ENCODE data around the gene IFITM2.
"Not testable (repeated sequence)": the region's sequence is repeated elsewhere in the genome, so short reads cannot be mapped to it uniquely, and the experiment has no call there.

IFITM2 gene

DNA sequence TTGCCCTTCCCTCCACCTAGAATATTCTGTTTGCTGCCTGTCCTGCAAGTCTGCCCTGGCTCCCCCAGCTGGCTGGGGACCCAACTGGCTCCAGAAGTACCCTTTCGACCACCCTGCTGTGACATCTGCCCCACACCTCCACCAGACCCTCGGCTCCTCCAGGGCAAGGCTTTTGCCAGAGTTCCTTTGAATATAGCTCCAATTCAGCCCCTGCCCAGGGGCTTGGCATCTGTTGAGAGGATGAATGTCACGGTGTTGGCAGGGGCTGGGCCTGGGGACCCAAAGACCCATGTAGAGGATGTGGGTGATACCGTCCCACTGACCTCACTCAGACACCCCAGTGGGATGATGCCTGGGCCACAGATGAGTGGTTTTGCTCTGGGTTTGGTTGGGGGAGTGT is 25.4 kb upstream of the IFITM2 start:
- no peak for ATAC-seq

DNA sequence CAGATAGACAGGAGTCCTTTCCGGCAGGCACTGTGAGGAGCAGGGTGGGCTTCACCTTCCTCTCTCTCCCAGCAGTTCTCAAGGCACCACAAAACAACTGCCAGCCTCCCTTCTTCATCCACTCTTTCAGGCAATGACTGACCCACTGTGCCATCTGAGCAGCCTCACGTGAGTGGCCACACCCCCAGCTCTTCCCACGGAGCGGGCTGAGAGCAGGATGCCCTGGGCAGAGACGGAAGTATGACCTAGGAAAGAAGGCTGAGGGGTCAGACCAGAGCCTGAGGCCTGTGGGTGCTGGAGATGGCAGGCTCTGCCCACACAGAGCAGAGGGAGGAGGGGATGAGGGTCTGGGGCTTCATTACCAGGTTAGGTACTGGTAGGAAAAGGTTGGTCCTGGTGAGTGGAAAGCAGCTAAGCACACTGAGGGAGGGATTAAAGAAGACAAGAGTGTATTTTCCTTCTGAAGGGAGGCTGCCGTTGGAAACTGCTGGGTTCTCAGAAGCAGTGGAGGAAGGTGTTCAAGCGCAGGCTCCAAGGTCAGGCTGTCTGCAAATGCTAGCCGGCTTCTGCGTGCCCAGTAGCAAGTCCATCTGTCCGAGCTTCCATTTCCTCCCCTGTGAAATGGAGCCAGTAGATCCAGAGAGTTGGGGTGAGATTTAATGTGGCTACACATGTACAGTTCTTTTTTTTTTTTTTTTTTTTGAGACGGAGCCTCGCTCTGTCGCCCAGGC is 24.8 kb upstream of the IFITM2 start:
- ATAC-seq: no peak

DNA sequence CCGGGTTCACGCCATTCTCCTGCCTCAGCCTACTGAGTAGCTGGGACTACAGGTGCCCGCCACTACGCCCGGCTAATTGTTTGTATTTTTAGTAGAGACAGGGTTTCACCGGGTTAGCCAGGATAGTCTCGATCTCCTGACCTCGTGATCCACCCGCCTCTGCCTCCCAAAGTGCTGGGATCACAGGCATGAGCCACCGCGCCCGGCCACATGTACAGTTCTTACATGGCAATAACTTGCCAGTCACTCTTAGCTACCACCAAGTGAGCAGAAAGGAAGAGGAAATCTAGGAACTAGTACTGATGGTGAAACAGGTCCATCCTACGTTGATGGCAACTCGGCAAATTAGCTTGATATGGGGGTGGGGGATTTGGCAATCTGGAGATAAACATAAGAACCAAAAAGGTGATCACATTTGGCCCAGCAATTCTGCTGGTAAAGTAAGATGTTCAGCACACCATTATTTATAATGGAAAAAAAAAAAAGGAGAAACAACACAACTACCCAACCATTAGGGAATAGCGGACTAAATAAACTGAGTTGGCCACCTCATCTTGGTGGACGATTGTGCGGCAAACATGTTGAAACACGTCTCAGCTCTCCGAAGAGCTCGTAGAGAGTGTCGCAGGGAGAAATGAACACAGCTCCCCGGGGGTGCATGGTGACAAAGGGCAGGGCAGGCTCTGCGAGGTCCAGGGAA is 24.1 kb upstream of the IFITM2 start:
- ATAC-seq: no peak

DNA sequence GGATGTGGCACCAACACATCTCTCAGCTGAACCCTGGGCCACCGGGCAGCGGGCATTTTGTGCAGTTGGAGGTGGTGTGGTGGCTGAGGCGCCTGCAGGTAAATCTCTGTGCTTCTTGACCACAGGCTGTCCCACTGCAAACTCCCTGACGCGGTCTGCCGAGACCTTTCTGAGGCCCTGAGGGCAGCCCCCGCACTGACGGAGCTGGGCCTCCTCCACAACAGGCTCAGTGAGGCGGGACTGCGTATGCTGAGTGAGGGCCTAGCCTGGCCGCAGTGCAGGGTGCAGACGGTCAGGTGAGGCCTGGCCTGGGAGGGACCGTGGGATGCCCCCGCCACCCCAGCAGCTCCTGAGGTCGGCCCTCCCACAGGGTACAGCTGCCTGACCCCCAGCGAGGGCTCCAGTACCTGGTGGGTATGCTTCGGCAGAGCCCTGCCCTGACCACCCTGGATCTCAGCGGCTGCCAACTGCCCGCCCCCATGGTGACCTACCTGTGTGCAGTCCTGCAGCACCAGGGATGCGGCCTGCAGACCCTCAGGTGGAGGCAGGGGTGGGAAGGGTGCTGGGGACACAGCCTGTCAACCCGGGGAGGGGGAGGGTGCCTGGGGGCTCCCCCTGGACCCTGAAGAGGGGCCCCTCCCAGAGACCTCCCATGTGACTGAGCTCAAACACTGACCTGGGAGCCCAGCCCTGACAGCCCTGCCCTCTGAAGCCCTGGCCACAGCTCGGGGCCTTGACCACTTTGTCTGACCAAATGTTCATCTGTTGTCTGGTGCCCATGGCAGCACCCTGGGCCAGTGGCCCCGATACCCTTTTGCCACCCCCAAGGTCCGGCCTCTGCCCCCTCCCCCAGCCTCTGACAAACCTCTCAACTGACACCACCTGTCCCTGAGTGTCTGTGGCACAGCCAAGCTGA is 23.3 kb upstream of the IFITM2 start:
- ATAC-seq: no peak

DNA sequence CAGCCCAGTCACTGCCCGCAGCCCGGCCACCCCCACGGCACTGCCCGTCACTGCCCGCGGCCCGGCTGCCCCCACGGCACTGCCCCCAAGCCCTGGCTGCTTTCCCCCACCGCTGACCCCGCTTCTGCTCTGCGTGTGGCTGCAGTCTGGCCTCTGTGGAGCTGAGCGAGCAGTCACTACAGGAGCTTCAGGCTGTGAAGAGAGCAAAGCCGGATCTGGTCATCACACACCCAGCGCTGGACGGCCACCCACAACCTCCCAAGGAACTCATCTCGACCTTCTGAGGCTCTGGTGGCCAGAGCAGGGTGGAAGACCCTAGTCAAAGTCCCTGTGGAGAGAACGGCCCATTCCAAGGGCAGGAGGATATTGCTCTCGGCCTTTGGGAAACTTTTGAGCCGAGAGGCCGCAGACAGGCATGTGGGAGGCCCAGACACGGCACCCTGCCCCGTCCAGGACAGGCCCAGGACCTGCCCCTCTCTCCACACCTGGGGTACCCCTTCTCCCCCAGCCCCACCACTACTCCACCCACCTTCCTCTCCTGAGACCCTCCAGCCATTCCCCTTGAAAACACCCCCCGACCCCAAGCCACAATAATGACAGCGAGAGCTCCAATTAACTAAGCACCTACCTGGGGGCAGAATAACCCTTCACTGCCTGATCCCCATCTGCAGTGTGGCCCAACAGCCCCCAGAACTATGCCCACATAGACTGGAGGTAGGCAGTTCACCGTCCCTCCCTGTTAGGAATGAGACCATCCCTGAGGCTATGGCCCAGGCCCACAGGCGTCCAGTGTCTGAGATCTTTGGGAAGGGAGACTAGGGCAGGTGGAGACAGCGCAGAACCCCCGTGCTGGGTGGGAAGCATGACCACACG is 22.4 kb upstream of the IFITM2 start:
- ATAC-seq: no peak

DNA sequence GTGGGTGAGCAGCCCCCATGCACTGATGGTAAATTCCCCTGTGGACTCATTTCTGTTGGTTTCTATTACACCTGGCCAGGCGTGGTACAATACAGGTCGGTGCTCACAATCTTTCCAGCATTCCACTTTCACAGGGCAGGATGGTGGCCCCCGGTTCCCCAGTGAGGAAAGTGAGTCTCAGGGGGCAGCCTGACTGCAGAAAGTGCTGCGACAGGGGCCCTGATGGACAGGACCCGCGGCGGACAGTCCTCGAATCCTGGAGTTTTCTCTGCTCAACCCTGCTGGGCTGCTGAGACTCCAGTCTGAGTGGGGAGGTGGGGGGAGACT is 21.8 kb upstream of the IFITM2 start:
- no peak for ATAC-seq

DNA sequence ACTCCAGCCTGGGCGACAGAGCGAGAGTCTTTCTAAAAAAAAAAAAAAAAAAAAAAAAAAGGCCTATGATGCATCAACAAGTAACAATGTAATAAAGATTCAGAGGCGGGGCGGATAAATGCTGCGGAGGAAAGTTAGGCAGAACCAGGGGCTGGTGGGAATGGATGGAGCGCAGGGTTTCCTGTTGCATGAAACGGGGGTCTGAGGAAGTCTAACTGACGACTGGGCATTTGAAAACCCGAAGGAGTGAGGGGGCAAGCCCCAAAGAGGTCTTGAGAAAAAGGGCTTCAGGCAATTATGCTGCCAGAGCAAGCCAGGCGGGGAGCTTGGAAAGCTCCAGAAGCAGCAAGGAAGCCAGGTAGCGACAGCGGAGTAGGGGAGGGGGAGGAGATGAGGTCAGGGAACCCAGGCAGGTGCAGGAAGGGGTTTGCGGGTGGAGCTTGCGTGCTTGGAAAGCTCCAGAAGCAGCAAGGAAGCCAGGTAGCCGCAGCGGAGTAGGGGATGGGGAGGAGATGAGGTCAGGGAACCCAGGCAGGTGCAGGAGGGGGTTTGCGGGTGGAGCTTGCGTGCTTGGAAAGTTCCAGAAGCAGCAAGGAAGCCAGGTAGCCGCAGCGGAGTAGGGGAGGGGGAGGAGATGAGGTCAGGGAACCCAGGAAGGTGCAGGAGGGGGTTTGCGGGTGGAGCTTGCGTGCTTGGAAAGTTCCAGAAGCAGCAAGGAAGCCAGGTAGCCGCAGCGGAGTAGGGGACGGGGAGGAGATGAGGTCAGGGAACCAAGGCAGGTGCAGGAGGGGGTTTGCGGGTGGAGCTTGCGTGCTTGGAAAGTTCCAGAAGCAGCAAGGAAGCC is 20.4 kb upstream of the IFITM2 start:
- ATAC-seq: not testable (repeated sequence)

DNA sequence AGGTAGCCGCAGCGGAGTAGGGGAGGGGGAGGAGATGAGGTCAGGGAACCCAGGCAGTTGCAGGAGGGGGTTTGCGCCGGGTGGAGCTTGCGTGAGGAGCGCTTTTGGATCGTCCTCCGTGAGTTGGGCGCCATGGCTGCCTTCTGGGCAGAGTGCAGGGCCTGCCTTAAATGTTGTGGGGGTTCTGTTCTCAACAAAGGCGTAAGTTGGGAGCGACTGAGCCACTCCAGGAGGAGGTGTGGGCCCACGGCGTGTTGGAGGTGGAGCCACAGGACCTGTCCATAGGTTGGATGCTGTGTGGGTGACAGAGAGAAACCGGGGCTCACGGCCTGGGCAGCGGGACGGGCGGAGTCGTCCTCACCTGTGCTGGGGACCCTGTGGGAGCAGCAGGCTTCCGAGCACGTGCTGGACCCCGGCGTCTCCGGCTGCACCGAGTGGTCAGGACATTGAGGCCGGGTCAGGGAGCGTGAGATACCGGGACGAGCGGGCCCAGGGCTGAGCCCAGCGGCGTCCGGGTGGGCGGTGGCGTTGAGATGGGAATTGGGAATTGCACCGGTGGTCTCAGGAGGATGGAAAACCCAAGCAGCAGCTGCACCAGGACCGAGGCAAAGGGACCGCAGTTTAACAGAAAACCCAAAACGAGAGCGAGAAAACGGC is 19.7 kb upstream of the IFITM2 start:
- peak; percentile 23 to 48 for ATAC-seq

DNA sequence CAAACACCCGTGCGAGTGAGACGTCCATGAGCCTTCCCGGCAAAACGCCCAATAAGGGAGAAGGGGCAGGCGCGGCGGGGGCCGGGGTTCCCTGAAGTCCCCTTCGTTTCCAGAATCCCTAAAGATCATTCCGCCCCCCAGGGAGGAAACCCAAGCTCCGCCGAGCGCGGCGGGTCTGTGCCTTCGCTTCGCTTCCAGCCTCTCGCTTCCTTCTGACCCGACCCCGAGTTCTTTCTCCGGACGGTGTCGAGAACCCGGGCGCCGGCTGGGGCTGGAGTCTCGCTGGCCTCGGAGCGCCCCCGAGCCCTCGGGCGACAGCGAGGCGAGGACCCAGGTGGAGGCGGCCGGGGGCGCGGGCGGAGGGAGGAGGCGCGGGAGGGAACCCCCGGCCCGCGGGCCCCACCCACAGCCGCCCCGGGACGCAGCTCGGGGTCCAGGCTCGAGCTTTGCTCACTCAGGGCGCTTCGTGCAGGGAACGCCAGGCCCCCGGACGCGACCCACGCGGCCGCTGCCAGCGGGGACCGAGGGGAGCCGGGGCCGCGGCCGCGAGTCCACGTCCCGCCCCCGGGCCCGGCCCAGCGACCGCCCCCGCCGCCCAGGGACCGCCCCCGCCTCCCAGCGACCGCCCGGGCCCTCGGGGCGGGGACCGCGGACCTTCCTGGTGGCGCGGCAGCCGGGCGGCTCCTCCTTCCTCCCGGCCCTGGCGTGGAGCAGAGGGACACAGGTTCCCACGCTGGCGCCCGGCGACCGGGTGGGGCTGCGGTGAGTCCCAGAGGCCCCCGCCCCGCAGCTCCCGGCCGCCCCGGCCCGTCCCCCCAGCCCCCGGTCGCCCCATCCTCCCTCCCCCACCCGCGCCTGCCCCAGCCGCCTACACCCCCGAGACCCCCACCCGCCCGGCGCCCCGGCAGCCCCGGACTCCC is 18.9 kb upstream of the IFITM2 start, which contains the start of gene PGGHG:
Gene PGGHG, plus strand, starts transcription at position 649 of the 920 bp plus-strand sequence. CDS start 691 bp downstream, outside the sequence.
- ATAC-seq: peak; percentile 47 to 54

DNA sequence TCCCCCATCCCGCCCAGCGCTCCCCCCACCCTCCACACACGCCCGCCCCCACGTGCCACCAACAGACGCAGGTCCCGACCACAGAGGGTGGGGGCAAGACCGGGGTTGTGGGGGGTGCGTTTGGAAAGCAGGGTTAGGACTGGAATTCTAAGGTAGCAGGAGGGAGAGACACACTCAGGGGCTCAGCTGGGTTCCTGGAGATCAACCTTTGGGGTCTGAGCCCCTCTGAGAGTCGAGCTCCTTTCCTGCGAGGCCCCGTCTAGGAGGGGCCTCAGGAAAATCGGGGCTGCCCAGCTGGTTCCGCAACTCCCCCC is 18.3 kb upstream of the IFITM2 start:
- no peak for ATAC-seq

DNA sequence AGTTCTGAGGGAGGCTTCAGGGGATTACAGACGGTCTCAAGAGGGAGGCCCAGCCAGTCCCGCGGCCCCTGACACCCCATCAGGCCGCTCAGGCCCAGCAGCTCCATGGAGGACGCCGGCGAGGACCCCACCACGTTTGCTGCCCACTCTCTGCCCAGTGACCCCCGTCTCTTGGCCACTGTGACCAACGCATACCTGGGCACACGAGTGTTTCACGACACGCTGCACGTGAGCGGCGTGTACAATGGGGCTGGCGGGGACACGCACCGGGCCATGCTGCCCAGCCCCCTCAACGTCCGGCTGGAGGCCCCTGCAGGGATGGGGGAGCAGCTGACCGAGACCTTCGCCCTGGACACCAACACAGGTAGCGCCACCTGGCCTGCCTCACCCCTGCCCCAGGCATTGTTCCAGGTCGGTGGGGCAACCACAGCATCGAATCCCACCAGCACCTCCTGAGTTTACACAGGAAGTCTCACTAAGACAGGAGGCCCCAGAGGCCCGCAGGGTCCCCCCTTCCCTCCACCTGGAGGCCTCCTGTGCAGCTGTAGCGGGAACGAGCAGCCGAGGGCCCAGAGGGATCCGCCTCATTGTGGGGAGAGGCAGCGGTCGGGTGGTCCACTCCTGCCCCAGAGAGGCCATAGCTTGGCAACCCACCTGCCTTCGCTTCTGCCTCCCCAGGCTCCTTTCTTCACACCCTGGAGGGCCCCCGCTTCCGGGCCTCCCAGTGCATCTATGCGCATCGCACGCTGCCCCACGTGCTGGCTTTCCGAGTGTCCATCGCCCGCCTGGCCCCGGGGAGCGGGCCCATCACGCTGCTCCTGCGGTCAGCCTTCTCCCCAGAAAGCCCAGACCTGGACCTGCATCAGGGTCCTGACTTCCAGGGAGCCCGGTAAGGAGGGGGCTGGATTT is 17.6 kb upstream of the IFITM2 start:
- no peak for ATAC-seq

DNA sequence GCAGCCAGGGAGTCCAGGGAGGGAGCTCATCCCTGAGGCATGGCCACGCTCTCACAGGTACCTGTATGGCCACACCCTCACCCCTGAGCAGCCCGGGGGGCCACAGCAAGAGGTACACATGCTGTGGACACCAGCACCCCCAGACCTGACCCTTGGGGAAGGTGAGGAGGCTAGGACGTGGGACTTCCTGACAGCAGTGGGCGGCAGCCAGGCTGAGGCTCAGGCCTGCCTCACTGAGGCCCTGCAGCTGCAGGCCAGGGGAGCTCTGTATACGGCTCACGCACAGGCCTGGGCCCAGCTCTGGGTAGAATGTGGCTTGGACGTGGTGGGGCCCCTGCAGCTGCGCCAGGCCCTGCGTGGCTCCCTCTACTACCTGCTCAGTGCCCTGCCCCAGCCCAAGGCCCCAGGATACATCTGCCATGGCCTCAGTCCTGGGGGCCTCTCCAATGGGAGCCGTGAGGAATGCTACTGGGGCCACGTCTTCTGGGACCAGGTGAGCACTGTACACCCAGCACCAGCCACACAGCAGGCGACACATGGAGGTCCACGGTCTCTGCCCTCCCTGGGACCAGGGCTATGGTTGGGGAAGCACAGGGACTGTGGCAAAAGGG is 16.9 kb upstream of the IFITM2 start:
- ATAC-seq: no peak

DNA sequence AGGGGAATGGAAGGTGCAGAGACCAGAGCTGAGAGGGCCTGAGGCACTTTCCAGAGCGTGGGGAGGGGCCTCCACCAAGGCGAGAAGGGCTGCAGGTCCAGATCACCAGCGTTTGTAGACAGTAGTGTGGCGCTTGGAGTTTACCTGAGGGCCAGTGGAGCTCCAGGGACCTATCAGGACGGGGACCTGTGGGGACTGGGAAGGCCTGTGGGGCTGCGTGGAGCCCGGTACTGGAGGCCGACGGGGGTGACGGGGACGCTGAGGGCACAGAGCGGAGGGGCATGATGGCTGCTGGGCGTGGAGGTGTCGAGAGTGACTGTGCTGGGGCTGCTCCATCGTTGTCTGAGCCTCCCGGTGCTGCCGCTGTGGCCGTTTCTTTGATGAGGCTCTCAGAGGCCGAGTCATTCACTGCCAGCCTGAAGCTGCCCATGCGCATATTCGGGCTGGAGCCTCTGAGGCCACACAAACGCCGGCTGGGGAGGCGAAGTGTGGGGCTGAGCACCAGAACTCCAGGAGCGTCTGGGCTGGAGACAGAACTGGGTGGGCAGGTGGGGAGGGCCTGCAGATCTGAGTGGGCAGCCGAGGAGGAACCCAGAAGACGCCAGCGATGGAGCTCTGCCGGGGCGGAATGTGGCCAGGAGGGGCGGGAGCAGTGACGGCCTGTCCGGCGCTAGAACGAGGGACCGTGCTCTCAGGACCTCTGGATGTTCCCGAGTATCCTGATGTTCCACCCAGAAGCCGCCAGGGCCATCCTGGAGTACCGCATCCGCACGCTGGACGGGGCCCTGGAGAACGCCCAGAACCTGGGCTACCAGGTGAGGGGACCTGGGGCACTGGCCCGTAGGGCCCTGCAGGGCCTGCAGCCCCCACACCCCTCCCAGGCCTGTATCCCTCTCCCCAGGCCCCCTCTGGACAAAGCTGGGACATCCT is 16.1 kb upstream of the IFITM2 start:
- ATAC-seq: no peak

DNA sequence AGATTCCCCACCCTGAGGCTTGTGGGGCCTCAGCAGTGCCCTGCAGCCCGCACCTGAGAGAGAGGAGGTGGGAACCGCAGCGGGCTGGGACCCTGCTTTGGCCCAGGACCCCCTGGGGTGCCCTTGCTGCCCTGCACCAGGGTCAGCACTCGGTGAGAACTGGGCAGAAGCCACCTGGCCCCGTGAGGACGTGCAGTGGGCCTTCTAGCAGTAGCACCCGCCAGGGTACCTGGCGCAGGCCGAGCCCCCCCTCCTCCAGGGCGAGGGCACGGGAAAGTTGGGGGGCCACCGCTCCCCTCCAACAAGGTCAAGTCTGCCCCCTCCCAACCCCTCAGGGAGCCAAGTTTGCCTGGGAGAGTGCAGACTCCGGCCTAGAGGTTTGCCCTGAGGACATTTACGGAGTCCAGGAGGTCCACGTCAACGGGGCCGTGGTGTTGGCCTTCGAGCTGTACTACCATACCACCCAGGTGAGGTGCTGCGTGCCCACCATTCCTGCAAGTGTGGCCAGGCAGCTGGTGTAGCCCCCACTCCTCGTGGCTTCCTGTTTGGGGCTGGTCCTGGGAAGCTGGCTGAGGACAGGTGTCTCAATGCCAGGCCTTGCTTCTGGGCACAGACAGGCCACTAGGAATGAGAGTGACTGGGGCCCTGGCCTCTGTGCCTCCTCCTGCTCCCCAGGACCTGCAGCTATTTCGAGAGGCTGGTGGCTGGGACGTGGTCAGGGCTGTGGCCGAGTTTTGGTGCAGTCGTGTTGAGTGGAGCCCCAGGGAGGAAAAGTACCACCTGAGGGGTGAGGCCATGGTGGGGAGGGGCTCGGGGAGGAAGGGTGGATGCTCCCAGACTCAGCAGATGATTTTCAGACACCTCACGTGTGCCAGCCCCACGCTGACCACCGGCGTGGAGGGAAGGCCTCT is 15.2 kb upstream of the IFITM2 start:
- ATAC-seq: no peak

DNA sequence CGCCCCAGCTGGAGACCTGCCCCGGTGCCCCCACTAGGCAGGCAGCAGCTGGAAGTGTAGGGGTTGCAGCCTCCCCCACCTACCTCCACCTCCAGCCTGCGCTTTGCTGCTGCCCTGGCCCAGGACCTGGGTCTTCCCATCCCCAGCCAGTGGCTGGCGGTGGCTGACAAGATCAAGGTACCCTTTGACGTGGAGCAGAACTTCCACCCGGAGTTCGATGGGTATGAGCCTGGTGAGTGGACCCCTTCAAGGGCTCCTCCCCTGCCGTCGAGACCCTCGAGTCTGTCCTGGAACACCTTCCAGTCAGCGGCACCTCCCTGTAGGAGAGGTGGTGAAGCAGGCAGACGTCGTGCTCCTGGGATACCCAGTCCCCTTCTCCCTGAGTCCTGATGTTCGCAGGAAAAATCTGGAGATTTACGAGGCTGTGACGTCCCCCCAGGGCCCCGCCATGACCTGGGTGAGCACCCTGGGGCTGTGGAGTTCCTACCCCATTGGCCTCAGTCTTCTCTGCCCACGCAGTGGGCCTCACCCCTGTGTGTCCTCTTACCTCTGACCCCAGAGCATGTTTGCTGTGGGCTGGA is 14.3 kb upstream of the IFITM2 start:
- no peak for ATAC-seq
